ENCODE measurements around the gene GPD1. TPM values are rescaled to one million over a fixed set of nuclear protein-coding genes. Genes with fewer than 3 reads are reported as not detected.

The GPD1 gene
- total RNA-seq, 2 experiments from 2014 or later = 0.30 TPM; not detected in 1

- CTCF ChIA-PET = interaction anchor here (5.1 to 6.4 kb wide), 2 partner anchors 9 to 25 kb away, joined by 37 to 92 read pairs; no protein-coding TSS in a partner anchor
- H3K4me3 Mint-ChIP-seq = no peak overlapping the region
- peaks cover 3% of the 10 kb centered on the region for H3K36me3 Mint-ChIP-seq
- H3K27ac Mint-ChIP-seq = no peak overlapping the region
- H3K9me3 Mint-ChIP-seq (ENCODE audit: low read depth) = no peaks in the 10 kb centered on the region
- H3K4me1 Mint-ChIP-seq = peaks cover 40% of the 10 kb centered on the region
- ATAC-seq (no peak), DNase-seq (no peak)
- H3K27me3 Mint-ChIP-seq = no peaks in the 10 kb centered on the region
Measured at GRCh38 chr12:50062728-50063460, 40.9 kb upstream of the GPD1 start.

- DNase-seq (no peak), ATAC-seq (no peak)
- Mint-ChIP-seq H3K4me3 (no peak overlapping the region), H3K27me3 (no peaks in the 10 kb centered on the region), H3K4me1 (peaks cover 24% of the 10 kb centered on the region), H3K36me3 (peaks cover 3% of the 10 kb centered on the region), H3K27ac (no peak overlapping the region), H3K9me3 (ENCODE audit: low read depth) (no peaks in the 10 kb centered on the region)
- CTCF ChIA-PET = interaction anchor here (1.1 to 11.6 kb wide), 11 partner anchors 9 to 110 kb away, joined by 3 to 221 read pairs (median 6); partner anchors contain the start of genes RACGAP1 and SMARCD1
Measured at GRCh38 chr12:50065726-50066310, 38.0 kb upstream of the GPD1 start.

- peaks cover 21% of the 10 kb centered on the region for H3K4me1 Mint-ChIP-seq
- CTCF ChIA-PET = interaction anchor here (1.0 to 11.6 kb wide), 10 partner anchors 8 to 121 kb away, joined by 3 to 221 read pairs (median 6); partner anchors contain the start of genes RACGAP1 and SMARCD1
- no peak for ATAC-seq
Measured at GRCh38 chr12:50066402-50066801, 37.4 kb upstream of the GPD1 start.

GRCh38 chr12:50069069-50069468, 34.7 kb upstream of the GPD1 start:
- DNase-seq (no peak), ATAC-seq (no peak)
- H3K4me3 Mint-ChIP-seq = no peak overlapping the region
- CTCF ChIA-PET = interaction anchor here (0.6 to 11.6 kb wide), 13 partner anchors 9 to 445 kb away, joined by 3 to 221 read pairs (median 15); partner anchors contain the start of genes ASIC1, COX14 and SMARCD1
- no peaks in the 10 kb centered on the region for H3K9me3 Mint-ChIP-seq (ENCODE audit: low read depth)
- H3K27ac Mint-ChIP-seq = no peak overlapping the region
- H3K27me3 Mint-ChIP-seq = no peaks in the 10 kb centered on the region
- no peaks in the 10 kb centered on the region for H3K36me3 Mint-ChIP-seq
- H3K4me1 Mint-ChIP-seq = peaks cover 10% of the 10 kb centered on the region

More at GRCh38 chr12:50066402-50066801, 37.4 kb upstream of the GPD1 start:
- no peak overlapping the region for H3K4me3 Mint-ChIP-seq
- no peaks in the 10 kb centered on the region for H3K27me3 Mint-ChIP-seq
- no peaks in the 10 kb centered on the region for H3K9me3 Mint-ChIP-seq (ENCODE audit: low read depth)
- peaks cover 1% of the 10 kb centered on the region for H3K36me3 Mint-ChIP-seq
- no peak overlapping the region for H3K27ac Mint-ChIP-seq
- no peak for DNase-seq

GRCh38 chr12:50069539-50069938, 34.3 kb upstream of the GPD1 start:
- CTCF ChIA-PET = interaction anchor here (0.6 to 11.6 kb wide), 21 partner anchors 9 to 446 kb away, joined by 3 to 221 read pairs (median 6); partner anchors contain the start of genes ASIC1, COX14, SMARCD1 and TMBIM6
- DNase-seq (no peak), ATAC-seq (no peak)
- Mint-ChIP-seq H3K9me3 (ENCODE audit: low read depth) (no peaks in the 10 kb centered on the region), H3K27me3 (no peaks in the 10 kb centered on the region), H3K27ac (no peak overlapping the region), H3K4me1 (peaks cover 10% of the 10 kb centered on the region), H3K4me3 (no peak overlapping the region), H3K36me3 (no peaks in the 10 kb centered on the region)

- H3K27me3 Mint-ChIP-seq = no peaks in the 10 kb centered on the region
- H3K4me3 Mint-ChIP-seq = no peak overlapping the region
- no peaks in the 10 kb centered on the region for H3K9me3 Mint-ChIP-seq (ENCODE audit: low read depth)
- no peak overlapping the region for H3K27ac Mint-ChIP-seq
- peaks cover 12% of the 10 kb centered on the region for H3K4me1 Mint-ChIP-seq
- peak; percentile 78 for DNase-seq
- ATAC-seq = peak; percentile 59
- CTCF ChIA-PET = interaction anchor here (0.7 to 11.6 kb wide), 40 partner anchors 9 to 329 kb away, joined by 3 to 221 read pairs (median 4); partner anchors contain the start of genes ASIC1, BCDIN3D, CERS5 and COX14
- no peaks in the 10 kb centered on the region for H3K36me3 Mint-ChIP-seq
Measured at GRCh38 chr12:50070314-50071060, 33.3 kb upstream of the GPD1 start.

GRCh38 chr12:50072198-50072907, 31.5 kb upstream of the GPD1 start:
- no peak for ATAC-seq
- no peak overlapping the region for H3K4me3 Mint-ChIP-seq
- CTCF ChIA-PET = interaction anchor here (1.0 to 11.6 kb wide), 6 partner anchors 12 to 106 kb away, joined by 4 to 221 read pairs (median 78); partner anchors contain the start of genes ASIC1 and COX14
- no peak for DNase-seq
- no peak overlapping the region for H3K27ac Mint-ChIP-seq
- H3K27me3 Mint-ChIP-seq = no peaks in the 10 kb centered on the region
- no peaks in the 10 kb centered on the region for H3K9me3 Mint-ChIP-seq (ENCODE audit: low read depth)
- no peaks in the 10 kb centered on the region for H3K36me3 Mint-ChIP-seq
- H3K4me1 Mint-ChIP-seq = peaks cover 12% of the 10 kb centered on the region

- CTCF ChIA-PET = interaction anchor here (0.8 to 11.6 kb wide), 6 partner anchors 13 to 106 kb away, joined by 4 to 221 read pairs (median 14); partner anchors contain the start of gene ASIC1
- H3K27me3 Mint-ChIP-seq = no peaks in the 10 kb centered on the region
- DNase-seq = no peak
- ATAC-seq = no peak
- peaks cover 12% of the 10 kb centered on the region for H3K4me1 Mint-ChIP-seq
- no peak overlapping the region for H3K4me3 Mint-ChIP-seq
- no peaks in the 10 kb centered on the region for H3K36me3 Mint-ChIP-seq
- no peaks in the 10 kb centered on the region for H3K9me3 Mint-ChIP-seq (ENCODE audit: low read depth)
- H3K27ac Mint-ChIP-seq = no peak overlapping the region
Measured at GRCh38 chr12:50073206-50073605, 30.6 kb upstream of the GPD1 start.

- H3K4me1 Mint-ChIP-seq = peaks cover 12% of the 10 kb centered on the region
- no peak overlapping the region for H3K27ac Mint-ChIP-seq
- H3K27me3 Mint-ChIP-seq = no peaks in the 10 kb centered on the region
- CTCF ChIA-PET = interaction anchor here (0.8 to 11.6 kb wide), 10 partner anchors 8 to 106 kb away, joined by 4 to 221 read pairs (median 18); partner anchors contain the start of genes ASIC1, COX14 and SMARCD1
- H3K4me3 Mint-ChIP-seq = no peak overlapping the region
- H3K36me3 Mint-ChIP-seq = no peaks in the 10 kb centered on the region
- no peaks in the 10 kb centered on the region for H3K9me3 Mint-ChIP-seq (ENCODE audit: low read depth)
- ATAC-seq = no peak
- DNase-seq = no peak
Measured at GRCh38 chr12:50073712-50074111, 30.1 kb upstream of the GPD1 start.

GRCh38 chr12:50074936-50075807, 28.6 kb upstream of the GPD1 start:
- Mint-ChIP-seq H3K27me3 (no peaks in the 10 kb centered on the region), H3K27ac (peak overlapping the region; percentile 42), H3K9me3 (ENCODE audit: low read depth) (no peaks in the 10 kb centered on the region), H3K4me1 (peaks cover 10% of the 10 kb centered on the region), H3K4me3 (no peak overlapping the region), H3K36me3 (no peaks in the 10 kb centered on the region)
- peak; percentile 95 for ATAC-seq
- DNase-seq = peak; percentile 86
- CTCF ChIA-PET = interaction anchor here (0.7 to 11.6 kb wide), 18 partner anchors 10 to 242 kb away, joined by 3 to 221 read pairs (median 7); partner anchors contain the start of genes ASIC1, COX14 and SMARCD1

- Mint-ChIP-seq H3K4me1 (peaks cover 4% of the 10 kb centered on the region), H3K27me3 (no peaks in the 10 kb centered on the region), H3K4me3 (no peak overlapping the region), H3K36me3 (no peaks in the 10 kb centered on the region), H3K27ac (no peak overlapping the region), H3K9me3 (ENCODE audit: low read depth) (no peaks in the 10 kb centered on the region)
- CTCF ChIA-PET = interaction anchor here (1.4 to 11.6 kb wide), 9 partner anchors 9 to 242 kb away, joined by 3 to 221 read pairs (median 7); partner anchors contain the start of genes COX14 and SMARCD1
- DNase-seq = no peak
- no peak for ATAC-seq
Measured at GRCh38 chr12:50075808-50076170, 28.0 kb upstream of the GPD1 start.
